SU-DHL-6 (cell line): Measurements from ENCODE around the gene ACTC1.

Experiments
- EZH2phosphoT487 ChIP-seq: fragments of 200-600 bp; sonication (generic), shearing (Covaris generic); conservative IDR thresholded peaks from 2 replicates; pipeline ENCODE4 v1.6.1; 2018; ENCODE audit warnings: mild to moderate bottlenecking, antibody characterized with exemption, low read length, moderate library complexity, mixed read lengths
- TF ChIP-seq, protein P1 (sequence below): fragments of 200-600 bp; sonication (generic); IDR thresholded peaks from one replicate; pipeline ENCODE4 v1.5.1; 2017; ENCODE audit warnings: antibody characterized with exemption, mild to moderate bottlenecking, low read length, moderate library complexity; ENCODE audit not compliant: insufficient read depth, poor library complexity, severe bottlenecking

DNA sequence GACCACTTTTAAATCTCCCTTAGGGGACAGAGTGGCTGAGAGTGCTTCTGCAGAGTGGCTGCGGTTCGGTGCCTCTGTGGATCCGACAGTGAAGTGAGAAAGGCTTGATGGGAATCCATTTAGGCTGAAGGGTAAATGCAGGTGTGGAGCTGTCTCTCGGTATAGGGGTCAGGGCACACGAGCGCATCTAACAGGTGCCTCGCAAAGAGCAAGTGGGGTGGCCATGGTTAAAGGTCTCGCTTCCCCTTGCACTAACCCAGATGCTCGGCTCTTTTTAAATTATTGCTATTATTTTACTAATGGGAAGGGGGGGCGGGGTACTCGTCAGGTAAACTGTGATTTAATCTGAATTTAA is 40.0 kb downstream of the ACTC1 start:
- TF ChIP-seq, protein P1, sequence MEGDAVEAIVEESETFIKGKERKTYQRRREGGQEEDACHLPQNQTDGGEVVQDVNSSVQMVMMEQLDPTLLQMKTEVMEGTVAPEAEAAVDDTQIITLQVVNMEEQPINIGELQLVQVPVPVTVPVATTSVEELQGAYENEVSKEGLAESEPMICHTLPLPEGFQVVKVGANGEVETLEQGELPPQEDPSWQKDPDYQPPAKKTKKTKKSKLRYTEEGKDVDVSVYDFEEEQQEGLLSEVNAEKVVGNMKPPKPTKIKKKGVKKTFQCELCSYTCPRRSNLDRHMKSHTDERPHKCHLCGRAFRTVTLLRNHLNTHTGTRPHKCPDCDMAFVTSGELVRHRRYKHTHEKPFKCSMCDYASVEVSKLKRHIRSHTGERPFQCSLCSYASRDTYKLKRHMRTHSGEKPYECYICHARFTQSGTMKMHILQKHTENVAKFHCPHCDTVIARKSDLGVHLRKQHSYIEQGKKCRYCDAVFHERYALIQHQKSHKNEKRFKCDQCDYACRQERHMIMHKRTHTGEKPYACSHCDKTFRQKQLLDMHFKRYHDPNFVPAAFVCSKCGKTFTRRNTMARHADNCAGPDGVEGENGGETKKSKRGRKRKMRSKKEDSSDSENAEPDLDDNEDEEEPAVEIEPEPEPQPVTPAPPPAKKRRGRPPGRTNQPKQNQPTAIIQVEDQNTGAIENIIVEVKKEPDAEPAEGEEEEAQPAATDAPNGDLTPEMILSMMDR: no peak
- no peak for TF ChIP-seq EZH2phosphoT487
